Mesodermal cell (in vitro differentiated cells): ENCODE results near the gene PSD.

ENCODE experiments used
- H3K27ac ChIP-seq: 2 replicates; pipeline ENCODE4 v1.7.0; 2013; ENCODE audit warnings: mild to moderate bottlenecking, low read depth, low read length, moderate library complexity; ENCODE audit not compliant: severe bottlenecking
- H3K36me3 ChIP-seq: 2 replicates; pipeline ENCODE4 v1.7.1; 2013; ENCODE audit warnings: mild to moderate bottlenecking, low read length, moderate library complexity; ENCODE audit not compliant: control insufficient read depth, insufficient read depth
- H3K4me1 ChIP-seq: one replicate; pipeline ENCODE4 v1.7.1; 2013; ENCODE audit warnings: mild to moderate bottlenecking, low read length; ENCODE audit not compliant: insufficient read depth, control insufficient read depth, poor library complexity, severe bottlenecking
- H3K4me3 ChIP-seq: 2 replicates; pipeline ENCODE4 v1.7.0; 2013; ENCODE audit warnings: low read length, control low read depth, mild to moderate bottlenecking; ENCODE audit not compliant: insufficient read depth, poor library complexity, severe bottlenecking; ENCODE audit errors: extremely low read depth
- H3K9me3 ChIP-seq: 2 replicates; pipeline ENCODE4 v1.7.1; 2013; ENCODE audit warnings: mild to moderate bottlenecking, low read length, moderate library complexity; ENCODE audit not compliant: control insufficient read depth
- WGBS, 2 experiments: methylation state at CpG; one replicate each; pipeline ENCODE4 v1.1.5; 2013; ENCODE audit warnings: missing lambda C conversion rate in 2 of 2; ENCODE audit not compliant: insufficient coverage in 2 of 2; 5-methylcytosine and 5-hydroxymethylcytosine counted together

The PSD gene

DNA sequence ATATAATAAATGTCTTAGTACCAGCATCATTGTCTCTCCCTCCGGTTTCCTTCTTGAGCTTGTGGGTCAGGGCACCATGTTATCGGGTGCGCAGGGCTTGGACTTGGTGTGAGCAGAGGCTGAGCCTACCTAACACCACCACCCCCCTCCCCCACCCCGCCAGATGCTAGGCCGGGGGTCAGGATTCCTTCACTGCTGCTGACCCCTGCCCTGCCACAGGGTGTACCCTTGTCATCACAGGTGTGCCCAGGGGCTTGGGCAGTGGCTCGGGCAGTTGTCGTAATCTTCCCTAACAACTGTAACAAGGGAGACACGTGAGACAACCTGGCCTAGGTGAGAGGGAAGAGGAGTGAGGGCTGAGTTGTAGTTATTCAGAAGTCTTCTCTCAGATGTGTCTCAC is 35.7 kb downstream of the PSD start:
- WGBS, 2 experiments: 100% methylated on average over 5 of the region's 8 CpGs
- peaks cover 49% of the 10 kb centered on the region for H3K36me3 ChIP-seq
- H3K27ac ChIP-seq: no peak overlapping the region
- H3K4me3 ChIP-seq: no peak overlapping the region
- H3K9me3 ChIP-seq: no peaks in the 10 kb centered on the region
- no peaks in the 10 kb centered on the region for H3K4me1 ChIP-seq

DNA sequence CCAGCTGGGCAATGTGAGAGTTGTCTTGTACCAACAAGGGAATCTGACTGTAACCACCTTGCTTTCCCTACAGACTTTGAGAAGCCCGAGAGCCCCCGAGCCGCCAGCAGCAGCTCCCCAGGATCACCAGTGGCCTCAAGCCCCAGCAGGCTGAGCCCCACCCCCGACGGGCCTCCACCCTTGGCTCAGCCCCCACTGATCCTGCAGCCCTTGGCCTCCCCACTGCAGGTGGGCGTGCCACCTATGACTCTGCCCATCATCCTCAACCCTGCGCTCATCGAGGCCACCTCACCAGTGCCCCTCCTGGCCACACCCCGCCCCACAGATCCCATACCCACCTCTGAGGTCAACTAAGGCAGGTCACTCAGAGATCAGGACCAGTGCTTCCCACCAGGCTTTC is 36.6 kb downstream of the PSD start:
- peaks cover 53% of the 10 kb centered on the region for H3K36me3 ChIP-seq
- WGBS, 2 experiments: 95 to 99% methylated on average over 8 of the region's 9 CpGs

DNA sequence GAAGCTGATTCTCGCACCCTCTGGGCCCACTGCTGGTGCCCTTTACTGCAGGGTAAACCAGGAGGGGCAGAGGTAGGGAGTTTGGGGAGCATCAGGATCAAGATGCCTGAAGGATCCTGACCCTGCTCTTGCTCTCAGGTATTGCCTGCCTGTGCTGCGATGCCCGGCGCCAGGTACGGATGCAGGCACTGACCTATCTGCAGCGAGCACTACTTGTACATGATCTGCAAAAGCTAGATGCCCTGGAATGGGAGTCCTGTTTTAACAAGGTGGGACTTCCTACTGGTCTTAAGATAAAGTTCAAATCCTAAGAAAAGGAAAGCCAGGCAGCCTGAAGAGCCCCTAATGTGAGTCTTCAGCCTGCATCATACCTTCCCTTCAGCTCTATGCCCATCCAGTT is 39.2 kb downstream of the PSD start:
- Histone ChIP-seq H3K4me3 (no peak overlapping the region), H3K9me3 (no peaks in the 10 kb centered on the region), H3K36me3 (peaks cover 75% of the 10 kb centered on the region), H3K4me1 (no peaks in the 10 kb centered on the region), H3K27ac (no peak overlapping the region)
- 99% methylated on average over 6 of the region's 6 CpGs for WGBS, 2 experiments

More for the DNA sequence above, 36.6 kb downstream of the PSD start:
- Histone ChIP-seq H3K9me3 (no peaks in the 10 kb centered on the region), H3K4me3 (no peak overlapping the region), H3K27ac (no peak overlapping the region), H3K4me1 (no peaks in the 10 kb centered on the region)

DNA sequence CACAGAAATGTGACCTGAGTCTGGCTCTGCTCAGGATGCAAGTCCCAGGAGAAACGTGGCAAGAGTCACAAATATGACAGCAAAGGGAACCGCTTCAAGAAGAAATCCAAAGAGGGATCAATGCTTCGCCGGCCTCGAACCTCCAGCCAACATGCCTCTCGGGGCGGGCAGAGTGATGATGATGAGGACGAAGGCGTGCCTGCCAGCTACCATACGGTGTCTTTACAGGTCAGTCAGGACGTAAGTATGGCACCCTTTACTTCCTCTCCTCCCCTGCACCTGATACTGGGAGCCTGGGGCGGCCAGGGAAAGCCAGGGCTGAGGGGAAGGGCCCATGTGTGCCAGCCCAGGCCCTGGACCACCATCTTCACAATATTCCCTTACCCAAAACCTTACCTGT is 41.7 kb downstream of the PSD start:
- no peaks in the 10 kb centered on the region for H3K9me3 ChIP-seq
- WGBS, 2 experiments: 97 to 98% methylated on average over 9 of the region's 12 CpGs
- H3K4me3 ChIP-seq: no peak overlapping the region
- no peaks in the 10 kb centered on the region for H3K4me1 ChIP-seq
- peaks cover 84% of the 10 kb centered on the region for H3K36me3 ChIP-seq
- no peak overlapping the region for H3K27ac ChIP-seq

DNA sequence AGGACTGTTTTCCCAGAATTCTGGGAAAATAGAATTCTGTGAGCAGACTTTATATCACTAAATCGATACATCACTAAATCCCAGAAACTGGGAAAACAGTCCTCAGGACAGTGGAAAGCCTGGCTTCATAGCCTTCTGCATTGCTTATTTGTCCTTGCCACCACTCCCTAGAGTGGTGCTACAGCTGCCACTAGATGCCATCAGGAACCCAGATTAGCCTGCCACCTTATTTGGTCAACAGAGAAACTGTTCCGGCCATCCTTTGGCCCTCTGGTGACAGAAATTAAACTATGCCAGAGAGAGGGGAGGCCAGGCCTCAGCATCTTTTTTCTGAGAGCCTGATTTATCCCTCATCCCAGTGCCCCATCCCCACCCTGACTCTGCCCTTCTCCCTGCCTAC is 42.7 kb downstream of the PSD start:
- Histone ChIP-seq H3K27ac (no peak overlapping the region), H3K4me1 (no peaks in the 10 kb centered on the region), H3K9me3 (peaks cover 1% of the 10 kb centered on the region), H3K4me3 (no peak overlapping the region), H3K36me3 (peaks cover 85% of the 10 kb centered on the region)
- WGBS, 2 experiments: 83 to 88% methylated on average over 2 of the region's 2 CpGs

DNA sequence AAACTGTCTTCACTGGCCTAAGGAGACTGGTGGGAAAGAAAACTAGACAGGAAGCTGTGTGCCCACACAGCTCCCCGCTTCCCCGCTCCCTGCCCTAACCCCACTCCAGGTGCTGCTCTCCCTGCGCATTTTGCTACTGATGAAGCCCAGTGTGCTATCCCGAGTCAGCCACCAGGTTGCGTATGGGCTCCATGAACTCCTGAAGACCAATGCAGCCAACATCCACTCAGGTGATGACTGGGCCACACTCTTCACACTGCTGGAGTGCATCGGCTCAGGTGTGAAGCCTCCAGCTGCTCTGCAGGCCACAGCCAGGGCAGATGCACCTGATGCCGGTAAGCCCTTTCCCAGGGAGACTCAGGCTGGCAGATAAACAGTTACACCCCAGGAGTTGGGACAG is 43.3 kb downstream of the PSD start:
- no peak overlapping the region for H3K27ac ChIP-seq
- peaks cover 4% of the 10 kb centered on the region for H3K9me3 ChIP-seq
- no peaks in the 10 kb centered on the region for H3K4me1 ChIP-seq
- peaks cover 88% of the 10 kb centered on the region for H3K36me3 ChIP-seq
- 89 to 93% methylated on average over 7 of the region's 7 CpGs for WGBS, 2 experiments
- no peak overlapping the region for H3K4me3 ChIP-seq

DNA sequence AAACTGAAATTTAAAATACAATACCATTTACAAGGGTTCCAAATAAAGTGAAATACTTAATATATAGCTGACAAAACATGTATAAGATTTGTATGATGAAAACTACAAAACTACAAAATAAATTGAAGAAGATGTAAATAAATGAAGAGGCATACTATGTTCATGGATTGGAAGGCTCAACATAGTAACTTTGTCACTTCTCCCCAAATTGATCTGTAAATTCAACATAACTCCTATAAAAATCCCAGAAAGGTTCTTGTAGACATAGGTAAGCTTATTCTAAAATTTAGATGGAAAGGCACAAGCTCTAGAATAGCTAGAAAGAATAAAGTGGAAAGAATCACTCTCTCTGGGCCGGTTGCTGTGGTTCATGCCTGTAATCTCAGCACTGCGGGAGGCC is 47.3 kb downstream of the PSD start:
- 95% methylated on average over 2 of the region's 2 CpGs; no CpG with 5 or more reads in 1 of the 2 experiments for WGBS, 2 experiments
- Histone ChIP-seq H3K4me1 (no peaks in the 10 kb centered on the region), H3K36me3 (peaks cover 92% of the 10 kb centered on the region), H3K27ac (no peak overlapping the region), H3K9me3 (peaks cover 4% of the 10 kb centered on the region), H3K4me3 (no peak overlapping the region)

DNA sequence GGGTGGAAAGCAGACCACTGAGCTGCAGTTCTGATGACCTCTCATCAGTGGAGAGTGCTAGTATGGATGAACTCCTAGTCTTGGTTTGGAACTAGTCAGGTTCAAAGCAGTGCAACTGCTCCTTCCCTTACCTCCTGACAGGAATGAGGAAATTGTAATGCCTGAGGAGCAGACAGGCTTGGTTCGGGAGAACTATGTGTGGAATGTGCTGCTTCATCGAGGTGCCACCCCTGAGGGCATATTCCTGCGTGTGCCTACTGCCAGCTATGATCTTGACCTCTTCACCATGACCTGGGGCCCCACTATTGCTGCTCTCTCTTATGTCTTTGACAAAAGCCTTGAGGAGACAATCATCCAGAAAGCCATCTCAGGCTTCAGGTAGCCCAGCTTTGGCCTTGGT is 50.5 kb downstream of the PSD start:
- H3K36me3 ChIP-seq: peaks cover 91% of the 10 kb centered on the region
- peaks cover 4% of the 10 kb centered on the region for H3K9me3 ChIP-seq
- WGBS, 2 experiments: 89 to 90% methylated on average over 3 of the region's 3 CpGs
- H3K4me1 ChIP-seq: no peaks in the 10 kb centered on the region
- no peak overlapping the region for H3K4me3 ChIP-seq
- no peak overlapping the region for H3K27ac ChIP-seq

DNA sequence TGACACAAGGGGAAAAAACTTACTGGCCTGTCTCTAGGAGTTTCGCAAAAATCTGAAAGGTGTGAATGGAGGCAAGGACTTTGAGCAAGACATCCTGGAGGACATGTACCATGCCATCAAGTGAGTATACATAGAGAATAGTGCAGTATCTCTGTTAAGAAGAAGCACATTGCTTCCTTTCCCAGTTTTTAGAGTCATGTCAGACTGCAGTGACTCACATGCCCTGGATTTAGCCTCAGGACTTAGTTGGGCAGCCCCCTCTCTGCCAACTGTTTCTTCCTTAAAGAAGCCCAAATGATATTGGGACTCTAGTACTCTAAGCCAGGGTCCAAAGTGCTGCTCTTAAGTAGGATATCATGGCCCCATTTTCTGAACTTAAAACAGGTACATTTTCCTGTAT is 51.1 kb downstream of the PSD start:
- Histone ChIP-seq H3K4me3 (no peak overlapping the region), H3K9me3 (peaks cover 4% of the 10 kb centered on the region), H3K36me3 (peaks cover 91% of the 10 kb centered on the region), H3K4me1 (no peaks in the 10 kb centered on the region), H3K27ac (no peak overlapping the region)
- WGBS, 2 experiments: 93 to 100% methylated on average over 1 of the region's 1 CpG

DNA sequence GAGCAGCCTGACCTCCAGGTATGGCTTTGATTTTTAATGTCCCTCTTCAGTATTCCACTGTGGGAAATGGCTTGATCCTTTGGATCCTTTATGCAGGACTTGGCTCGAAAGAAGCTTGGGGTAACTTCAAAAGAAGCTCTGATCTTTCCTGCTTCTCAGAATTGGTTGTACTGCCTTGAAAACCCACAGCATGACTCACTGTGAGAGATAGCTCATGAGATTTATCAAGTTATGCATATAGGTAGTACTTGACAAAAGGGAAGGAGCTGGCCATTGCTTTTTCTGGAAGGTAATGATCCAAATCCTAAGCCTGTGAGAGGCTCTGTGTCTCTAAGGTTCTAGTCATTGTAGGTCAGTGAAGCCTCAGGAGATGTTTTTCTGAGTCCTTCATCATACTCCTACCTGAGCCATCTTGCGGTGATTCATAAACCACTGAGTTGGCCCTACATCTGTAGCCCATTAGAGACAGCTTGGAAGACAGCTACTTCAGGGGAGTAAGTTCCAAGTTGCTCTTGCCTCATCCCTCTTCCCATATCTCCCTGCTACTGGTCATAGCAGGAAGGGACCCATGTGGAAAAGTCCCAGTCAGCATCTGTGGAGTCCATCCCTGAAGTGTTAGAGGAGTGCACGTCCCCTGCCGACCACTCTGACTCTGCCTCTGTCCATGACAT is 59.7 kb downstream of the PSD start:
- Histone ChIP-seq H3K27ac (no peak overlapping the region), H3K4me1 (no peaks in the 10 kb centered on the region), H3K4me3 (no peak overlapping the region), H3K9me3 (no peaks in the 10 kb centered on the region), H3K36me3 (peaks cover 93% of the 10 kb centered on the region)
- WGBS, 2 experiments: 98 to 100% methylated on average over 3 to 4 of the region's 4 CpGs

DNA sequence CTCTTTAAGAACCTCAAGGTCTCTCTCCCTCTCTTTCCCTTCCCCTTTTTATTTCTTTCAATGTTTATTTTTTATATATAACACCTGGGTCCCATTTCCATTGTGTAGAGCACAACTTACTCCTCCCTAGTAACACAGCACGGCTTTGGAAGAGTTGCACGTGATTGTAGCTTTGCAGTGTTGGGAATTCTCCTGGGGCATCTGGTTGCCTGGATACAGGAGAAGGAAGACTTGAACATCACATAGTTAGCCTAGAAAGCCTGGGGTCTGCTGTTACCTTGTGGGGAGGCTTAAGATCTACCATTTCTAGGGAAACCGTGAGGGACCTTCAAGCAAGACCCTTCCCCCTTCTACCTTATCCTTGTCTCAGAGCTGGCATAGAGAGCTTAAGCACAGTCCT is 64.1 kb downstream of the PSD start:
- no peaks in the 10 kb centered on the region for H3K4me1 ChIP-seq
- H3K4me3 ChIP-seq: no peak overlapping the region
- peaks cover 82% of the 10 kb centered on the region for H3K36me3 ChIP-seq
- WGBS, 2 experiments: 100% methylated on average over 1 to 2 of the region's 3 CpGs
- H3K9me3 ChIP-seq: no peaks in the 10 kb centered on the region
- no peak overlapping the region for H3K27ac ChIP-seq
